Caco-2 (cell line): ENCODE data around the gene BHLHE40. TPM values are rescaled to one million over a fixed set of nuclear protein-coding genes. Genes with fewer than 3 reads are reported as not detected.

ENCODE experiments used
- BruUV-seq: library from RNA; stranded (reverse); fragments of 400-500 nt; replicated peaks from 2 replicates; lab custom pipeline; 2021; lab: Mats Ljungman, UMichigan
- CTCF ChIA-PET: fragments of 300-600 bp; sonication (Branson Sonifier 250); formaldehyde crosslinking; loops from one replicate; lab custom pipeline; 2022; ENCODE audit warnings: antibody characterized with exemption; lab: Charles Lee
- POLR2A ChIA-PET: fragments of 300-600 bp; sonication (Branson Sonifier 250); formaldehyde crosslinking; loops from one replicate; lab custom pipeline; 2022; ENCODE audit warnings: antibody characterized with exemption; lab: Charles Lee
- DNase-seq, 2 experiments: peaks; one replicate each; pipeline versions ENCODE4 v3.0.0 to v3.0.0-alpha.2; 2020 to 2022
- H3K27me3 ChIP-seq: replicated peaks from 2 replicates; pipeline ENCODE4 v1.6.0; 2011; ENCODE audit warnings: low read length; ENCODE audit not compliant: control insufficient read depth, insufficient read depth
- H3K36me3 ChIP-seq: 2 replicates; pipeline ENCODE4 v1.5.1; 2011; ENCODE audit warnings: low read length; ENCODE audit not compliant: control insufficient read depth, insufficient read depth
- H3K4me1 ChIP-seq: fragments of 250-450 bp; sonication (Bioruptor Pico); 2 replicates; pipeline ENCODE4 v1.5.1; 2020; ENCODE audit warnings: mild to moderate bottlenecking
- H3K4me3 ChIP-seq: 2 replicates; pipeline ENCODE4 v1.5.1; 2011; ENCODE audit warnings: low read depth, mild to moderate bottlenecking, control low read depth, low read length
- H3K9me3 ChIP-seq: fragments of 250-450 bp; sonication (Bioruptor Pico); 2 replicates; pipeline ENCODE4 v1.5.1; 2020; ENCODE audit warnings: mild to moderate bottlenecking, moderate library complexity
- H3K27ac Mint-ChIP-seq: one replicate; pipeline ENCODE4 v1.8.0; 2022; ENCODE audit warnings: mixed read lengths; ENCODE audit not compliant: unreplicated experiment
- H3K27me3 Mint-ChIP-seq: one replicate; pipeline ENCODE4 v1.8.0; 2022; ENCODE audit warnings: mixed read lengths; ENCODE audit not compliant: insufficient read depth, unreplicated experiment
- H3K36me3 Mint-ChIP-seq: one replicate; pipeline ENCODE4 v1.8.0; 2022; ENCODE audit warnings: mild to moderate bottlenecking, mixed read lengths; ENCODE audit not compliant: insufficient read depth, unreplicated experiment
- H3K4me1 Mint-ChIP-seq: one replicate; pipeline ENCODE4 v1.8.0; 2022; ENCODE audit warnings: low read depth, mixed read lengths; ENCODE audit not compliant: unreplicated experiment
- H3K4me3 Mint-ChIP-seq: one replicate; pipeline ENCODE4 v1.8.0; 2022; ENCODE audit warnings: mild to moderate bottlenecking, moderate library complexity, mixed read lengths; ENCODE audit not compliant: unreplicated experiment
- H3K9me3 Mint-ChIP-seq: one replicate; pipeline ENCODE4 v1.8.0; 2022; ENCODE audit warnings: mixed read lengths; ENCODE audit not compliant: unreplicated experiment
- CTCF ChIP-seq, 2 experiments: fragments of 200-600 bp in 1 of 2; IDR thresholded peaks; 1 replicate in 1 of 2; 2 replicates in 1 of 2; pipeline versions ENCODE4 v1.5.1 to v1.8.0; 2011 to 2022; ENCODE audit warnings: antibody characterized with exemption in 1 of 2, control low read depth in 1 of 2, inconsistent platforms in 1 of 2, low read depth in 1 of 2, low read length in 1 of 2, mild to moderate bottlenecking in 1 of 2, moderate library complexity in 1 of 2; ENCODE audit not compliant: insufficient read depth in 1 of 2, severe bottlenecking in 1 of 2, unreplicated experiment in 1 of 2
- intact Hi-C: fragments of 100-400 bp; cut with micrococcal nuclease; formaldehyde crosslinking; loops from one replicate; pipeline ENCODE4 v1.10.0; 2022; ENCODE audit not compliant: unreplicated experiment
- total RNA-seq: library from RNA; stranded (reverse); gene quantifications from 2 replicates; pipeline ENCODE4 v1.2.3, GENCODE V29; 2022

The BHLHE40 gene
- total RNA-seq, 1 experiment from 2014 or later, result 8.5 TPM

GRCh38 chr3:5029715-5030114 is 50.5 kb downstream of the BHLHE40 start:
- H3K27me3 ChIP-seq, result no peaks in the 10 kb centered on the region
- no peak overlapping the region for H3K27ac Mint-ChIP-seq
- no peak for TF ChIP-seq CTCF (IDR thresholded peaks at IDR 0.05; ENCODE audit: insufficient read depth in 1 of 2, low read depth in 1 of 2, low read length in 1 of 2, severe bottlenecking in 1 of 2, unreplicated experiment in 1 of 2)
- no peaks in the 10 kb centered on the region for H3K4me1 ChIP-seq
- H3K4me3 ChIP-seq, result no peak overlapping the region
- no peaks in the 10 kb centered on the region for H3K36me3 ChIP-seq
- POLR2A ChIA-PET, result no interaction called here
- no peak for DNase-seq
- H3K36me3 Mint-ChIP-seq, result peaks cover 5% of the 10 kb centered on the region
- peaks cover 10% of the 10 kb centered on the region for H3K4me1 Mint-ChIP-seq
- H3K4me3 Mint-ChIP-seq, result no peak overlapping the region
- H3K9me3 ChIP-seq, result no peaks in the 10 kb centered on the region
- CTCF ChIA-PET, result interaction anchor here (1.0 kb wide), 1 partner anchor 318 kb away, joined by 6 read pairs; no protein-coding TSS in a partner anchor
- intact Hi-C loops, result no loop called here
- no peaks in the 10 kb centered on the region for H3K9me3 Mint-ChIP-seq
- H3K27me3 Mint-ChIP-seq, result no peaks in the 10 kb centered on the region
- BruUV-seq, result no TSS peak

- no peaks in the 10 kb centered on the region for H3K27me3 Mint-ChIP-seq
- H3K27me3 ChIP-seq, result no peaks in the 10 kb centered on the region
- POLR2A ChIA-PET, result no interaction called here
- H3K9me3 ChIP-seq, result no peaks in the 10 kb centered on the region
- no peaks in the 10 kb centered on the region for H3K9me3 Mint-ChIP-seq
- no peaks in the 10 kb centered on the region for H3K36me3 ChIP-seq
- TF ChIP-seq CTCF (IDR thresholded peaks at IDR 0.05; ENCODE audit: insufficient read depth in 1 of 2, low read depth in 1 of 2, low read length in 1 of 2, severe bottlenecking in 1 of 2, unreplicated experiment in 1 of 2), result no peak
- H3K4me1 Mint-ChIP-seq, result peaks cover 9% of the 10 kb centered on the region
- DNase-seq, result no peak
- no peak overlapping the region for H3K4me3 ChIP-seq
- CTCF ChIA-PET, result interaction anchor here (1.0 kb wide), 1 partner anchor 319 kb away, joined by 6 read pairs; no protein-coding TSS in a partner anchor
- no peak overlapping the region for H3K27ac Mint-ChIP-seq
- H3K4me1 ChIP-seq, result no peaks in the 10 kb centered on the region
- intact Hi-C loops, result no loop called here
- H3K4me3 Mint-ChIP-seq, result no peak overlapping the region
- peaks cover 5% of the 10 kb centered on the region for H3K36me3 Mint-ChIP-seq
- BruUV-seq, result no TSS peak
These were observed 50.9 kb downstream of the BHLHE40 start for GRCh38 chr3:5030152-5030551.

GRCh38 chr3:5032844-5033243 is 53.6 kb downstream of the BHLHE40 start:
- no peaks in the 10 kb centered on the region for H3K9me3 ChIP-seq
- H3K27ac Mint-ChIP-seq, result no peak overlapping the region
- intact Hi-C loops, result no loop called here
- H3K4me1 Mint-ChIP-seq, result peaks cover 9% of the 10 kb centered on the region
- H3K9me3 Mint-ChIP-seq, result no peaks in the 10 kb centered on the region
- no peaks in the 10 kb centered on the region for H3K4me1 ChIP-seq
- no peak for DNase-seq
- H3K27me3 Mint-ChIP-seq, result no peaks in the 10 kb centered on the region
- no peak for TF ChIP-seq CTCF (IDR thresholded peaks at IDR 0.05; ENCODE audit: insufficient read depth in 1 of 2, low read depth in 1 of 2, low read length in 1 of 2, severe bottlenecking in 1 of 2, unreplicated experiment in 1 of 2)
- H3K36me3 ChIP-seq, result no peaks in the 10 kb centered on the region
- no peak overlapping the region for H3K4me3 ChIP-seq
- no TSS peak for BruUV-seq
- H3K4me3 Mint-ChIP-seq, result no peak overlapping the region
- no peaks in the 10 kb centered on the region for H3K36me3 Mint-ChIP-seq
- POLR2A ChIA-PET, result interaction anchor here (0.6 kb wide), 1 partner anchor 86 kb away, joined by 3 read pairs; no protein-coding TSS in a partner anchor
- H3K27me3 ChIP-seq, result no peaks in the 10 kb centered on the region
- CTCF ChIA-PET, result no interaction called here

Other genes with a start within 250 kb of the BHLHE40 start
- 56.1 and 65.0 TPM in 2 replicates for gene ARL8B, start 142.9 kb downstream of the BHLHE40 start, total RNA-seq
- gene EDEM1, start 208.3 kb downstream of the BHLHE40 start, total RNA-seq, result 42.6 and 51.3 TPM in 2 replicates